T47D (cell line): ENCODE measurements around the gene GRIP1.

Experiments
- DNase-seq, 2 experiments: peaks; one replicate each; pipeline versions ENCODE4 v3.0.0 to v3.0.0-alpha.2; 2011 to 2012; ENCODE audit warnings: low read depth in 1 of 2, low spot score in 1 of 2
- JUND ChIP-seq: IDR thresholded peaks from 2 replicates; pipeline ENCODE4 v1.6.1; 2012; ENCODE audit warnings: low read depth
- in situ Hi-C: cut with HindIII; loops from 2 replicates; pipeline ENCODE4 v1.10.0; 2016; ENCODE audit warnings: low sequenced_read_pairs, low pct_unique_long_range_greater_than_20kb

Gene GRIP1

DNA sequence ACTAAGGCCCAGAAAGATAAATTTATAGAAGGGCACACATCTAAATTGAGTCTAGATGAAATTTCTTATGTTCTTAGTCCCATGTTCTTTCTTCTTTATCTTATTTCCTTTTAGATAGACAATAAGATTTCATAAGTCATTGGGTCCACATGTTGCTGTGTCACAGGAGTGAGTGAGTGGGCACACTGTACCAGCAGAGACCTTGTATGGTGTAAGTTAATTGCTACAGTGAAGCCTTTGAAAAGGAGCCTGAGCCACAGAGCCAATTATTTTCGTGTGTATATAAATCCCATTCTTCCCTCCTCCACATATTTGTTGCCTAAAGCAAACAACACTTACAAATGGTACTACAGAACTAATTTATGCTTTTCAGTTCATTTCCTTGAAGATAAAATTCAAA, 79.1 kb downstream of the GRIP1 start:
- in situ Hi-C loops, result no loop called here
- TF ChIP-seq JUND, result no peak
- no peak for DNase-seq

DNA sequence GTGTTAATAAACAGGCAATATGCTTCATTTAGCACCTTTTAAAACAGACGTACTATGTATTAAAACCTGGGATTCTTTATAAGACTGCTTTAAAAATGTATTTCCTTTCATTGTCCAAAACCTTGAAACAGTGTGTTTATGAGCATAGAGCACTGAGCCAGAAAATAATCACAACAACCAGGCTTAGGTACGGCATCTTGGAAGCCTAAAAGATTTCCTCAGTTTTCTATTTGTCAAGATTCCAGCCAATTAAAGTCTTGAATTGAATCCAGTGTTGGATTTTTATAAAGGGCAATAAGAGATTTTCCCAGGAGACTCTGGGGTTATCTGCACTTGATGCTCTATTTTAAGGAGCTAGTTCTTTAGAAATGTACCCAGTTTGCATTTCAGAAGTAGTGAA, 80.3 kb downstream of the GRIP1 start:
- in situ Hi-C loops, result no loop called here
- TF ChIP-seq JUND, result no peak

DNA sequence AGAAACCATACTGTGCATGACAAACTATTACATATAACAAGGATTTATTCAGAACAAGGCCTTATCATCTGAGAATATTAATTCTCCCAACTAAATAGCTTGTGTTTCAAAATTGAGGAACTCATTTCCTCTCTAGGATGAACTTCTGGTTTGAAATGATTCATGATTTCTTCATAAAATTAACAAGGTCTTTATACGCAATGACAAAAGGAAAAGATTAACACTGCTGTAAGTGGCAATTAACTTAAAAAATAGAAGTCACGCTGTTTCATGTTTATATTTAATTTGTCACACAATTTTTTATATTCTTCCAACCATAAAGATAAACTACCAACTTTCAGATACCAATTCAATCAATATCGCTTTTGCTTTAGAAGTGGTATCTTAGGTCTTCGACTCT, 80.8 kb downstream of the GRIP1 start:
- in situ Hi-C loops, result no loop called here
- TF ChIP-seq JUND, result no peak

More for the DNA sequence above, 80.3 kb downstream of the GRIP1 start:
- no peak for DNase-seq

DNA sequence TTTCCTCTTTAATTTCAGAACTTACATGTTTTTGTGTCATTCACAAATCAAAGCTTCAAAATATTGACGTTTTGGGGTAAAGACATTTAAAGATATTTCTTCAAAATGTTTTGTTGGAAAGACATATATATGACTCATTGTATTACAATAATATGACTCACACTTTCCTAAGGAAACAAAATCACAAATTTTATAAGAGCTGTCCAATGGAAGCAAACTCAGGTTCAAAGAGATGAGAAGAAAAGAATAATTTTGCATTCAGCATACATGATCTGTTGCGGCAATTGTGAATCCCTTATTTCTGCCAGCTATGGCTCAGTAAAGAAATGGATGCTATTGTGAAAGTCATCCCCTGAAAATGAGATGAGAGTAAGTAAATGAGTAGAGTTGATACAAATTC, 82.7 kb downstream of the GRIP1 start:
- TF ChIP-seq JUND, result no peak
- in situ Hi-C loops, result no loop called here
- DNase-seq, result no peak

More for the DNA sequence above, 80.8 kb downstream of the GRIP1 start:
- no peak for DNase-seq

DNA sequence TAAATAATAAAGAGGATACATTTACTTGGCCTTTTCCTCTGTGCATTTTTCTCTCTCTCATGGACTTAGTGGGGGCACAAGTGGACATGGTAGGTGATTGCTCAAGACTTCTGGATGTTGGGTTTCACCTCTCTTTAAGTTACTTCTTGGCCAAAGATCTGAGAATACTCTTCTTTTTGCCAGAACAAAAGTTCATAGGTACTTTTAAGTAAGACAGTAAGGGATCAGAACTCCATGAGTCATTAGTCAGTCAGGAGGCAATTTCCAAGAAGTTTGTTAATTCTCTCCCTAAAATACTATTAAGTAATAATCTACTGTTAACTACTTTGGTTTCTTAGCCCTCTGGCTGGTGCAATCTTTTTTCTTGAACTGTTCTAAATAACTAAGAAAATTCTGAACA, 84.2 kb downstream of the GRIP1 start:
- no peak for TF ChIP-seq JUND
- no peak for DNase-seq
- in situ Hi-C loops, result no loop called here

DNA sequence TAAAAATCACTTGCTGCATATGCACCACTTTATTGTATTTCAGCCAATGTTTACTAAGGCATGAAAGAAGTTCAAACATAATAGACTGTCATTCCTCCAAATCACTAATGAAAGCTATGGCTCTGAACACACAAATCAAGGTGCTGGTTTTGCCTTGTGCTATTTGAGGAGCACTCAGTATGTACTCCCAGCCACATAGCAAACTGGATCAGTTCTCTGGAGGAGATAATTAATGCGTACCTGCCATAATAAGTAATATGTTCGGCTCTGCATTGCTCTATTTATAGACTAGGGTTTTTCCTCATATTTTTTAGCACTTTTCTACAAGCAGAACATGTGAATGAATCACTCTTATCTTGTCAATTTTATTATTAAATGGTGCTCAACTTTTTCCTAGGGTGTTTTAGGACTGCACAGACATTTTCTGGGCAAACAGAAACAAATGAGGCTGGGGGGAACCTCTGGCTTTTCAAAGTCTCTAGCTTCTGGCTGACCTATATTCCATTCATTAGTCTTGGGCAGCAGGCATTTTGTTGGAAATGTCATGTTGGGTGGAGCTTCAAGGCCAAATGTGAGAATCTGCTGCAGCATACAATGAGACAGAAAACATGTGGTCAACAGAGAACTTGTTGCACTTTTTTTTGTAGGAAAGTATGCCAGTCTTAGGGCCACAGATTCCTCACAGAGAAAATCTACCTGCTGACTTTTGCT, 88.4 kb downstream of the GRIP1 start:
- in situ Hi-C loops, result no loop called here
- DNase-seq, result no peak
- no peak for TF ChIP-seq JUND

DNA sequence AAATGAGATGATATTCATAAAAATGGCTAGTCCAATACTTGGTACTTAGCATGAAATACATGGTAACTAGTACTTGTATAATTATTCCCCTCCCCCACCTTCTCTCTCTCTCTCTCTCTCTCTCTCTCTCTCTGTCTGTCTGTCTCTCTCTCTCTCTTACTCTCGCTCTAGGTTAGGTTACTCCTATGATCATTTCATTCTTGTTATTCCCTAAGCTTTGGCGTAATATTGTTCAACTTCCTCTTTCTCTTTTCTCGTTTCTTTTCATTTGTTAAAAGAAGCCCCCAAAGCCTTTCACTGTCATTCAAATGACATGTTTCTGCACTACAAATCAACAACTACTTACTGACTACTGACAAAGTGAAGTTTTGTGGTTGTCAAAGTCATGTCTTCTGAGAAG, 89.8 kb downstream of the GRIP1 start:
- in situ Hi-C loops, result no loop called here
- TF ChIP-seq JUND, result no peak
- DNase-seq, result no peak

DNA sequence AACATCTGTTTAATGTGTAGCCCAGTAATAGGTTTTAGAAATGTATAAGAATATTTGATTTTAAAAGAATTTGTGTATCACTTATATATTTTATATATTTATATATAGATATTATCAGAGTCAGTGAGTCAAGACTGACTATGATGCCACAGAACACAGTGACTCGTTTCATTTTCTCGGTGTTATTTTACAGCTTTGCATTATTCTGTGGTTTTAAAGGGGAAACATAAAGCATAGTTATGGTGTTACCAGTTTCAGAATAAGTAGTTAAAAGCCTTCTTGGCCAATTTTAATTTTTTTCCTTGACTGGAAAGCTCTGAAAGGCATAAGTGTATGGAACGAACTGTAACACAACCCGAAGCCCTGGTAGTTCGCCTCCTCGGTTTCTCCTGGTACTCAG, 91.0 kb downstream of the GRIP1 start:
- DNase-seq, result no peak
- TF ChIP-seq JUND, result no peak
- in situ Hi-C loops, result no loop called here

DNA sequence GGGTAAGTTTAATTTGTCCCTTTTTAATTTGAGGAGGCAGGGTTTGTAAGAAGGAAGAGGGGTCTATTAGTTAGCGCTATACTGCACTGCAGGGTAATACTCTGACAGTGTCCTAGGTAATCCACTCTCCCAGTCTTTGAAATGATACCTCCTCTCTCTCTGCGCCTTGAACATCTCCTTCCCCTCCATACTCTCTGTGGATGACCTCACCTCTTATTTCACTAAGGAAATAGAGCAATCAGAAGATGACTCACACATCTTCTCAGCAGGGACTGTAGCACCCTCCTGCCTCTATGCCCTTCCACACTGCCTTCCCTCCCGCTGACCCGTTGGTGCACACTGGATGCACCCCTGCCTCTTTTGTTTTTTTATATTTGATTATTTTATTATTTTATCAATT, 94.2 kb downstream of the GRIP1 start:
- no peak for DNase-seq
- no peak for TF ChIP-seq JUND
- in situ Hi-C loops, result no loop called here

DNA sequence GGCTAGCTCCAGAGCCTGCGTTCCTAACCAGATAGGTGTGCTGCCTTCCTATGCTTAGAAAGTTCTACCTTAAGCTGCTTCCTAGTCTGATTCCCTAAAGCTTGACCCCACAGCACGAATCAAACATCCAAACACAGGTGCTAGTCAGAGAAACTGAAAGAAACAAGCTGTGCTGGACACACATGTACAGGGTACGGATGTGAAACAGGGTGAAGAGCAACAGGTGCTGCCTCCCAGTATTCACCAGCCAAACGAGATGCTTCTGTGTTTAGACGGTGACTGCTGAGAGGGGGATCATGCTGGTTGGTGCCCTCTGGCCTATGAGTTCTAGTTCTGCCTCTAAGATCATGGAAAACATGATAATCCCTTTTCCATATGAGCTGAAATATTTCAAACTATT, 105.3 kb downstream of the GRIP1 start:
- in situ Hi-C loops, result no loop called here
- TF ChIP-seq JUND, result no peak
- DNase-seq, result no peak

DNA sequence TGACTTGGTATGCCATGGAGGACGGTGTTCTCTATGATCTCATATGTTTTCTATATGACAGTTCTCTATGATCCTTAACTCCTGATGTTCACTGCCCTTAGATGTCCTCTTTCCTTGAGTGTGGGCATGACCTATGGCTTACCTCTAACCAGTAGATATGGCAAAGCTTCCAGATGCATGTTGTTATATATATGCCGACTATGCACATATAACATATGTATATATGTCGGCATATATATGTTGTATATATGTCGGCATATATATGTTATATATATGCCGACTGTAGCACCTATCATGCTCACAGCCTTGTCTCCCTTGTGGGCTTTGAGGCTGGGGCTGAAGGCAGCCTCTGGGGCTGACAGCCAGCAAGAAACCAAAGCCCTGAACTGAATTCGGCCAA, 106.0 kb downstream of the GRIP1 start:
- no peak for DNase-seq
- TF ChIP-seq JUND, result no peak
- in situ Hi-C loops, result no loop called here

DNA sequence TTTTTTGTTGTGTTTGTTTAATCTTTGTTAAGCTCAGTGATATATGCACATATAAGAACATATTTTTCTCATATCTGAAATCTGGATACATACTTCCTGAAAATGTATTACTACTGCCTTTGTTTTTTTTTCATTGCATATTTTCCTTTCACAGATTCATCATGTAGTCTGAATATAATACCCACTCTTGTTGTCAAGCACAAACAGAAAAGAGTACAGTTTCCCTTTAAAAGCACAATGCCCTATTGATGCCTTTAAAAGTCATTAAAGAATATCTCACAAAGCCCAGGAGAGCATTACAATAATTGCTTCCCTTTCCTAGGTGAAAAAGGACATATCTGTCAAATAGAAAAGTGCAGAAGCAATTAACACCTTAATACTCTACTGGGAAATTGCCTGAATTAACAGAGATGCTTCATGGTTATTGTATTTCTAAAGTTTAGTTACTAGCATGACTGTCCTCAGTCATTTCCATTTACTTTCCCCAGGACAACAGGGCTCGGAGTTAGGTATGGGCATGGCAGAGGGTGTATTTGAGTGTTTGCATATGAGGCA, 107.4 kb downstream of the GRIP1 start:
- TF ChIP-seq JUND, result no peak
- no peak for DNase-seq
- in situ Hi-C loops, result no loop called here

DNA sequence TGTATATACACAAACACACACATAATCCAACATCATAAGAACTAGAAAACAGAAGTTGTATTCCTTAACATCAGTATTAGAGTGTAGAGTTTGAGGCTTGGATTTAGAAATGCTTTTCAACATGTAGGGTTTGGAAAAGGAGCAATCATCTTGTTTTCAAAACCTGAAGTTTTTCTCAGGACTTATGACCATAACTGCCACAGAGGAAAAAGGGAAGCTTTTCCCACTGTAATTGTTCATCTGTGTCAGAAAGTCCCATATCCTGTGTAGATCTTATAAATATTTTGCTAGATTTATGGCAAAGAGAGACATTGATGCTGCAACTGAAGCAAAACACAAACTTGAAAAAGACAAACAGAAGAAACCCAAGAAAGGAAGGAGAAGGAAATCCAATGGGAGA, 115.7 kb downstream of the GRIP1 start:
- in situ Hi-C loops, result no loop called here
- DNase-seq, result no peak
- TF ChIP-seq JUND, result no peak

DNA sequence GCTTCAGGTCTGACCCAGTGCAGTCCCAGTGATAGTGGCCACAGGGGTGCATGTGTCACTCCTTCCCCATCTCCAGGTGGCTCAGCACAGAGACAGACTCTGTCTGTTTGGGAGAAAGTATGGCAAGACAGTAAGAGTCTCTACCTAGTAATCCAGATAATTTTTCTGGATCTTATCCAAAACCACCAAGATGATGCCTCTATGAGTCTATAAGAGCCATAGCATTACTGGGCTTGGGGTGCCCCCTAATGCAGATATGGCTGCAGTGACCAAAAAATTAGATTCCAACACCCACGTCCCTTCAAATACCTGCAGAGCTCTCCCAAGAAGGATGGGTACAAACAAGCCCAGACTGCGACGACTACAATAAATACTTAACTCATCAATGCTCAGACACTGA, 123.8 kb downstream of the GRIP1 start:
- no peak for TF ChIP-seq JUND
- in situ Hi-C loops, result no loop called here
- DNase-seq, result no peak
